ENCODE measurements around the gene TNS3. TPM values are rescaled to one million over a fixed set of nuclear protein-coding genes. Genes with fewer than 3 reads are reported as not detected.

TNS3 gene
- total and polyA plus RNA-seq, 10 of the 15 experiments (the other 5 are each of a cell fraction or from before 2014, with no cell fraction given): 0.27 to 2.7 (median 0.79) TPM

- in situ Hi-C loops (cut with MboI): no loop called here
- 63% methylated on average over 17 of the region's 17 CpGs for WGBS (ENCODE audit: insufficient coverage, insufficient replicate concordance, low lambda C conversion rate, missing lambda C conversion rate)
- ChIA-PET POLR2A (no interaction called here), RAD21 (ENCODE audit: unreplicated experiment) (interaction anchor here (0.8 kb wide), 1 partner anchor 167 kb away, joined by 3 read pairs; no protein-coding TSS in a partner anchor), SMC1A (ENCODE audit: uncharacterized antibody, unreplicated experiment) (no interaction called here), CTCF (interaction anchor here (0.6 to 0.8 kb wide), 3 partner anchors 117 to 222 kb away, joined by 3 read pairs; no protein-coding TSS in a partner anchor)
- intact Hi-C loops (cut with micrococcal nuclease; ENCODE audit: unreplicated experiment): loop anchor here (10.0 kb wide), 1 partner anchor 168 kb away; no protein-coding TSS in a partner anchor
- no peaks in the 10 kb centered on the region for H4K20me1 ChIP-seq (ENCODE audit: control insufficient read depth, insufficient read depth)
- ATAC-seq: no peak
- no peak for FAIRE-seq
- H3K27ac ChIP-seq (ENCODE audit: control insufficient read depth, insufficient read depth): no peak overlapping the region
- BruUV-seq (replicated peaks): no TSS peak
- H3K4me1 ChIP-seq (ENCODE audit: control insufficient read depth, insufficient read depth, low read length): no peaks in the 10 kb centered on the region
- H2AFZ ChIP-seq (ENCODE audit: control insufficient read depth, low read depth, low read length): no peak overlapping the region
- no peak overlapping the region for H3K4me2 ChIP-seq (ENCODE audit: control insufficient read depth, insufficient read depth)
- TF ChIP-seq HSF1 (IDR thresholded peaks at IDR 0.05; ENCODE audit: low read depth, low read length) (no peak), ZBTB40 (IDR thresholded peaks at IDR 0.05; ENCODE audit: borderline replicate concordance) (no peak), NFYA (IDR thresholded peaks at IDR 0.05; ENCODE audit: borderline replicate concordance, low read depth, low read length) (no peak), NFXL1 (IDR thresholded peaks at IDR 0.05; ENCODE audit: borderline replicate concordance) (no peak), NFYB (IDR thresholded peaks at IDR 0.05; ENCODE audit: insufficient read depth, low read depth, low read length) (no peak)
- H3K27me3 ChIP-seq (replicated peaks in 1 of 2; ENCODE audit: control insufficient read depth in 2 of 2, insufficient read depth in 2 of 2, low read length in 1 of 2): no peaks in the 10 kb centered on the region
- no peak overlapping the region for H3K9ac ChIP-seq (ENCODE audit: control insufficient read depth, insufficient read depth, low read length)
- H3K4me3 ChIP-seq: no peak overlapping the region
- H3K79me2 ChIP-seq (ENCODE audit: control insufficient read depth, insufficient read depth, low read length): no peaks in the 10 kb centered on the region
- no peaks in the 10 kb centered on the region; a peak in 1 of 4 replicates for H3K36me3 ChIP-seq (ENCODE audit: control insufficient read depth in 2 of 2, insufficient read depth in 2 of 2, low read length in 1 of 2)
- DNase-seq (ENCODE audit: low read depth, low spot score): no peak
- no peaks in the 10 kb centered on the region for H3K9me3 ChIP-seq (replicated peaks; ENCODE audit: control insufficient read depth, insufficient read depth, low read length)
Measured at GRCh38 chr7:47432671-47433563, 149.0 kb downstream of the TNS3 start.

All from GM12878 (cell line).